Measurements from ENCODE around the gene PITPNM3. TPM values are rescaled to one million over a fixed set of nuclear protein-coding genes. Genes with fewer than 3 reads are reported as not detected.

The PITPNM3 gene
- total RNA-seq, 1 donor from 2014 or later, result 15.2 TPM

DNA sequence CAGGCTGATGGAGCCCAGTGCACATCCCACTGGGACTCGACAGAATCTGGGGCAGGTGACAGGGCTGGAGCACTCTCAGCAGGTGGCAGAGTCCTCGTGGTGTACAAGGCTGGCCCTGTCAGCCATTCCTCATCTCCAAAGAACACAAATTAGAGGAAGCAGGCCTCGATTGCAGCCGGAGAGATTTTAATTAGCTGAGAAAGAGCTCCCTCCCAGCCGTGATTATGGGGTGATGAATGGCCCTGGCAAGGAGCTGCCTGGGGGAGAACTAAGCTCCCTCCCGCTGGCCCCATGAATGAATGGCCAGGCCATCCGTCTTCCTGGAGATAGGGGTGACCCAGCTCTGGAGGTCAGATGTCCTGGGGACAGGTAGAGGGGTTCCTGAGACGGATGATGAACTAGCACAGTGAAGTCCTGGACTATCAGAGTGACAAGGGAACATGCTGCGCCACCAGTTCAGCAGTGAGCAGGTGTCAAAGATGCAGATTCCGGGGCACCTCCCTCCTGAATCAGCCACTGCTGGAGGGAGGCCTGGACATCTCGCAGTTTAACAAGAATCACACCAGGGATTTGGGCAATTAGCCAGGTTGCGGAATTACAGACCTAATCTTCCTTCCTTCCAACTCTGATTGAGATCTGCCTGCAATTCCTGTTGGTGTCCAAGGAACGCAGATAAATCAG, 76.6 kb downstream of the PITPNM3 start:
- no peak for DNase-seq (ENCODE audit: low spot score)

DNA sequence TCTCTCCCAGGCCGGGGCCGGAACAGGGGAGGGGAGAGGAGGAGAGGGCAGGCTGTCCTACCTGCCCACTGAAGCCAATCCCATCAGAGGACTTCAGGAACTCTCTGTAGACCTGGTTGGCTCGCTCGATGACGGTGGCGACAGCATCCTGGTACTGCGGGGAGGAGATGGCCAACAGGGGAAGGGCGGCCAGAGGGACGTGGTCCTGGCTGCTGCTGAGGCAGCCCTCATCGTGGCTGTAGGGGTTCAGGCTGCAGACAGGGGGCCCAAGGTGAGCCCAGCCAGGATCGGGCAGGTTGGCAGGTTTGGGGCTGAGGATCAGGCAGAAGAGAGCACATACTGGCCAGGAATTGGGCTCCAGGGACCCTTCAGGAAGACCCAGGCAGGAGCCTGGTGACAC, 77.9 kb downstream of the PITPNM3 start:
- DNase-seq (ENCODE audit: low spot score), result no peak

DNA sequence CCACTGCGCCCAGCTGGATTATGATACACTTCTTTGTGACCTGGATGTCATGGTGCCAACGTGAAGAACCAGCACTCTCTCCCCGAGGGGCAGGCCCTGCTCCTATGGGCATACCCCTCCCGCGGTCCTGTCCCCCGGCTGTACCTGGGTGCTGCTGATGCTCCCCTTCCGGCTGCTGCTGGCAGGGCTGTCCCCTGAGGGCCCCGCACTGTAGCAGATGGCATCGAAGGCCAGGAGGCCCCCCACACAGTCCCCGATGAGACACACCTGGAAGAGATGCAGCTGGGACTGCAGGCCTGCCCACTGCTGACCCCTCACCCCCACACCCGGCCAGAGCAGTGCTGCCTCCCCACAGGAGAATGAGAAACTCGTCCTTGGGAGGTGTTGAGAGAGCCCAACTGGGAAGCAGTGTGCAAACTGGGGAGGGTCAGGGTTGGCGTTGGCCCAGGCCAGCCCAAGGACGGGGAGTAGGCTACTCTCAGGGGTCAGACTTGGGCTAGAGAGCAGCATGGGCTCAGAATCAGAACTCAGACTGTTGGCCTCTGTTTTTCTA, 78.4 kb downstream of the PITPNM3 start:
- no peak for DNase-seq (ENCODE audit: low spot score)

DNA sequence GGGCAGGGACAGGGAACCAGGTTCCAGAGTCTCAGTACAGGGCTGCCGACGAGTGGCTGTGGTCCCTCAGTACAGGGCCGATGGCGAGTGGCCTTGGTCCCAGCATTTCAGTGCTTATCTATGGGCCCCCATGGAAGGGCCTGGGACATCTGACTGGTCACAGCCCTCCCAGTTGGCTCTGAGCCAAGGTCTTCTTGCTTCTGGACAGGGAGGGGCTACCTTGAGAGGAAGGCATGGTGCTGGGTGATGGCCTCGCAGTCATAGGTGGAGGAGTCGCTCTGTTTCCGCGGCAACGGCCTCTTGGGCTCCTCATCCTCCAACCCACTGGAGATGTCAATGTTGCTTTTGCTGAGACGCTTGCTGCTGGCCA, 79.6 kb downstream of the PITPNM3 start:
- DNase-seq (ENCODE audit: low spot score), result no peak

DNA sequence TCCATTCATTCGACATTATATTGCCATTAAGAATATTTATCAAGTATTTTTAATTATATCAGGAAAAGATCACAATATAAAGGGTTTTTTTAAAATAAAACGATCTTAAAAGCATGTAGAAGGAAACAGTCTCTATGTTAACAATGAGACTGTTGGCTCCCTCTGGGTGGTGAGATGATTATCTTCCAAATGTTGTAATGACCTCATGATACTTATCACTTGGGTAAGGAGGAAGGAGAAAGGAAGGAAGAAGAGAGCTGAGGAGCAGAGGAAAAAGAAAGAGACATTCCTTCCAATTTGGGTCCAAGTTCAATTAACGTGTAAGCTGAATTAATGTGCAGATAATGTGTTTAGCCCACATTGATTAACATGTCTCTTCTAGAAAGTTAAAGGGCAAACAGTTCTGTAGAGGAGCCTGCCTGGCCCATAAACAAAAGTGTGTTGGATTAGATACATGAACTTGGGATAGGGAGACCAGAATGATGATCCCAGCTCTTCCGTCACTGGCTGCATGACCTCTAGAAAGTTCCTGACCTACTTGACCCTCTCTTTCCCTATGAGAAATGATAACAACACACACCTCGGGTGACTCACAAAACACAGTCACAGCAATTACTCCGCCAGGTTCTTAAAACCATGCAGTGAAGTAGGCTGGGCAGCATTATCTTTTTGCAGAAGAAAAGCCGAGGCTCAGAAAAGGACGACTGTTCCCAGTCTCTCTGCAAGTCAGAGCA, 80.1 kb downstream of the PITPNM3 start:
- no peak for DNase-seq (ENCODE audit: low spot score)

DNA sequence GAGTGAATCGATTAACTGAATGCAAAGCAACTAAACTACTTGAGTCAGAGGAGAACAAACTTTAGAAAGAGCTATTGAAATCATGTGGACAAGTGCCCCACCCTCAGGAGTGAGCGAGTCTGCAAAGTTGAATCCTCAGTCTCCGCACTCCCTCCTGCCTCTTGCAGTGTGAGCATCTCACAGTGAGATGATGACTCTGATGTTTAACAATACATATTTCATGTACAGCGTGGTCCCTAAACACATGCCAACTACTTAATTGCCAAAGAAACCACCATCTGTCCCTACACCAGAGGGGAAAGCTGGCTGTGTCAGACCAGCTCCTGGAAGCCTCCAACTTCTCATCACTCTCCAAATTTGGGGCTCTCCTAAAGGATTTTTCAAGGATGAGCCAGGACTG, 80.9 kb downstream of the PITPNM3 start:
- DNase-seq (ENCODE audit: low spot score), result no peak

DNA sequence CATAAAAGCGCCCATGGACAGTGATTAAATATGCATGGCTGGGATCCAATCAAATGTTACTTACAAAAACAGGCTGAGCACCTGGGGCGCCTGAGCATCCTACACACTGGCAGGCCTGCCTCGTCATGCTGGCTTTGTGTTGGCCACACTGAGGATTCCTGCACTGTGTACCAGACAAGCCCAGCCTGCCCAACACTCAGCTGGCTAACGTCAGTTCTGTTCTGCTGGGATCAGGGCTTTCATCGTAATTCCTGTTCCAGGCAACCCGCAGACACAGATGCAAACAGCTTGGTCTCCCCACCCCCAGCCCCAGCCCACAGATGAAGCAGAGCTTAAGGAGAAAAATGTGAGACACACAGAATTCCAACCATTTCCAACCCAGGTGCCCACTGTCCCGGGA, 81.4 kb downstream of the PITPNM3 start:
- peak; percentile 28 for DNase-seq (ENCODE audit: low spot score)

DNA sequence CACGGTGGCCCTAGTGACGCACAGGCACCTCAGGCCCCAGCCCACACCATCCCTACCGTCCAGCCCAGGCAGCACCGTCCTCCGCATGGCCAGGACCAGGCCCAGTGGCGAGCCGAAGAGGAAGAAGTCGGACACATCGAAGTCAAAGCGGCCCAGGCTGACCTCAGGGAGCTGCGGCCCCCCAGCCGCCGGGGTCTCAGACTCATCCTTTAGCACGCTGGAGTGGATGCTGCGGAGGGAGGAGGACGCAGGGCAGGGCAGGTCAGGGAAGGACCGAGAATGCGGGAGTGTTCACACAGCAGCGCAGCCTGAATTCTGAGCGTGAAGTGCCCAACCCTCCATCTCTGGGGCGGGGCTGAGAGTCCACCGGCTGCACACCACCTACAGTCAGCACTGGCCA, 82.0 kb downstream of the PITPNM3 start:
- no peak for DNase-seq (ENCODE audit: low spot score)

DNA sequence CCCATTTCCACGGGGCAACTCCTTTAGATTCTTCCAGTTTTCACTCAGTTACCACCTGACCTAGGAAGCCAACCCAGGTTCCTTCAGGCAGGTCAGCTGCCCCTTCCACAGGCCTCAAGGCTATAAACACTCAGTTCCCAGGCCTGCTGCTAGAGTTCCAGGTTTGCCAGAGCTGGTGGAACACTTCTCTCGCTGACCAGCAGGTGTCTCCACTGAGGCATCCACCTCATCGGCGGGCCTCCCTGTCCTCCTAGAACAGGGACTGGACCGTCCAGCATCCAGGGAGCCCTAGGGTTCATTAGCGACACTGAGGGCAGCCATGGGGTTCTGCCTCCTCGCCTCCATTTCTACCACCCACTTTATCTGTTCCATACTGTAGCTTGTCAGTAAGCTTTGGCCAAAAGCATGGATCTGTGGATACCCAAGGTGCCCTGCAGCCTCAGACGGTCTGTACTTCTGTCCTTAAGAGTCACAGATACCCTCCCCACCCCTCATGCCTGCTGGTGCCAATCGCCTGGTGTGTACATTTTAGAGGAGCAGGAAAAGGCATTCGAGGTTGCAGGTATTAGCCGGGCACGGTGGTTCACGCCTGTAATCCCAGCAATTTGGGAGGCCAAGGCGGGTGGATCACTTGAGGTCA, 83.1 kb downstream of the PITPNM3 start:
- peak; percentile 83 for DNase-seq (ENCODE audit: low spot score)

DNA sequence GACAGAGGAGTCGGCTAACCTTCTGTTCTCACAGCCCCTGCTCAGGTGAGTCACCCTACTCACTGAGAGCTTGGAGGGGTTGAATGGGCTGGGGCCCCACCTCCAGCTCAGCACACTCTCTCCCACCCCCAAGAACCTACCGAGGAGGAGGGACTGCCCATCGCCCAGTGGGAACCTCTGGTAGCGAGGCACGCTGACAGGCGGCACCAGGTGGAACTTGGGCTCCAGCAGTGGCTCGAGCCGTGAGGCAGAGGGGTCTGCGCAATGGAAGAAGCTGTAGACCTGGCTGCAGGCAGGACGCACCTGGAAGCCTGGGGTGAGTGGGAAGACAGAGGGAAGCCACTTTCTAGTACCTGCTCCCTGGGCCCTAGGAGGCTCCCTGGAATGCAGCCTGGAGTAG, 83.8 kb downstream of the PITPNM3 start:
- no peak for DNase-seq (ENCODE audit: low spot score)

DNA sequence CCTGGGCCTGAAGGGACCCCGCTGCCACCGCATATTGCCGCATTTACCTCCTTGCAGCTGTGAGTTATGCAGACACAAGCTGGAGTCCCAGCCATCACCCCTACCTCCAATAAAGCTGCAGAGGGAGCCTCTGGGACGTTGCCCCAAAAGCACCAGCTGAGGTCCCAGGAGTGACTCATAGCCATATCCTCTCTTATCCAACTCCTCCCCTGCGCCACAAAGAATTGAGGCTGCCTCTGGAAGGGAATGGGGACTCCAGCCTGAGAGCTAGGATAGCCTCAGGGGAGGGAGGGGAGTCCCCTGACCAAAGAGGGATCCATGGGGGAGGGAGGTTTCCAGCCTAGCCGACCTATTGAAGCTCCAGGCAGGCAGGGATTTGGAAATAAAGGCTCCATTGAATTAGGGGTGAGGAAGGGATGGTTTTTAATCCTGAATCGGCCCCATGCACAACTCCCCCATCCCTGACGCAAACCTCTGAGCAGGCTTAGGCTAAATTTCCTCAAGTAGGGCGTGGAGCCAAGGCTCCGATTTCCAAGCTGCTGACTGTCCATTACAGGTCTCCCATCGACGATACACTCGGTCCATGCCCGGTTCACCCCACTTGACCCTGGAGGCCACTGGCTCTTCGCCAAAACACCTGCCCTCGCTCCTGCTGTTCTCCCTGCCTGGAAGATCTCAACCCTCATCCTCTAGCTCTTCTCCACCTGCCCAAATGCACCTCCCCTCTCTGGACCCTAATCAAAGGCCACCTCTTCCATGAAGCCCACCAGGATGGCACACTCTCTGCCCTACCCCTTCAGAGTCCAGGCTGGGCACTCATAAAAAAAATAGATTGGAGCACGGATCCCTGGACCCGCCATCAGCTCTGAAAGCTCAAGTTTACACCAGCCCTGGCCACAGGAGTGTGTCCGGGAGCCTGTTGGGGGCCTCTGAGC, 84.6 kb downstream of the PITPNM3 start:
- no peak for DNase-seq (ENCODE audit: low spot score)

DNA sequence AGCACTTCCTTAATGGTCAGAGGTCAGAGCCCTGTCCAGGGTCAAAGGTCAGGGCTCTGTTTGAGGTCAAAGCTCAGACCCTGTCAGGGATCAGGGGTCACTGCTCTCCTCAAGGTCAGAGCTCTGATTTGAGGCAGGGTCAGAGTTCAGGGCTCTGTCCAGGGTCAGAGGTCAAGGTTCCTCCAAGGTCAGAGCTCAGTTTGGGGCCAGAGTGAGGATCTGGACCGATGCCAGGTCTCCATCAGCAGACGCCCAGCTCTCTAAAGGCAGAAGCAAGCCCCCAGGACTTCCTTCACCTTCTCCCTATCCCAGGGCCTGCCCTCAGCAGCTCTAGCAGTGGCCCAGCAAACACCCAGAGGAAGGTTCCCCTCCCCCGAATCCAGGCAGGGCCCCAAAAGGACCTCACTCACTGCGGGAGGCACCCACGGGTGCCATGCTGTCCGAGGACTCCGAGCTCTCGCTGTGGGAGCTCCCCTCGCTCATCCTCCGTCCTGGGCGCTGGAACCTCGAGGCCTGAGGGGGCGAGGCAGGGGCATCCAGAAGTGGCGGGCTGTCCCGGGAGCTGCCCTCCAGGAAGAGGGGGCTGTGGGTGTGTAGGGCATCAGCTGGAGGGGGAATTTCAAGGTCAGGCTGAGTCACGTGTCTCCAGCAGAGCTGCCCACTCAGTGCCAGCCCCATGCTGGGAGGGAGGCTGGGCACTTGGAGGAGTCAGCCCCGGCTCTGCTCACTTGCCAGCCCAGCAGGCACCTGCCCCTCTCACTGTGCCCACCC, 85.4 kb downstream of the PITPNM3 start:
- DNase-seq (ENCODE audit: low spot score), result no peak

DNA sequence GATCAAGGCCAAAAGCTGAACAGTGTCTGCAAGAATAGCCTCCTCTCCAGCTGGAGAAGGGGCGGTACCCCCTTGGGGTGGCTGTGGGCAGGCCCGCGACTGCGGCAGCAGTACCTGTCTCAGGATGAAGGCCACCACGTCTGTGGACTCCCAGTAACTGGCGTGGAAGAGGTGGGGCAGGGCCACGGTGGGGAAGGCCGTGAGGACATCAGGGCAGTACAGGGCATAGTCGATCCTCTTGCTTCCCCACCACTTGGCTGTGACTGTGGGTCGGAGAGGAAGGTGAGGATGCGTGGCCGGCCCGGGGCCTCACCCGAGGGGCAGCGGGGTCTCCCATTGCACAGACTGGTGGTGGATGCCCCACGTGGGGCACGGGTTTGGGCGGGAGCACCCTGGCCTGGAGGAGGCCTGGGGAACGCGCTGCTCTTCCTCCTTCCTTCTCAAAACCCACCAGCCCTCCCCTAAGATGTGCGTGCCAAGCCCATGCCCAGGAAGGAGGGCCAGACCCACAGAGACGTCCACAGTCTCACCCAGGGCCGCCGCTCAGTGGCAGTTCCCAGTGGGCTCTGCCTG, 86.1 kb downstream of the PITPNM3 start:
- no peak for DNase-seq (ENCODE audit: low spot score)

DNA sequence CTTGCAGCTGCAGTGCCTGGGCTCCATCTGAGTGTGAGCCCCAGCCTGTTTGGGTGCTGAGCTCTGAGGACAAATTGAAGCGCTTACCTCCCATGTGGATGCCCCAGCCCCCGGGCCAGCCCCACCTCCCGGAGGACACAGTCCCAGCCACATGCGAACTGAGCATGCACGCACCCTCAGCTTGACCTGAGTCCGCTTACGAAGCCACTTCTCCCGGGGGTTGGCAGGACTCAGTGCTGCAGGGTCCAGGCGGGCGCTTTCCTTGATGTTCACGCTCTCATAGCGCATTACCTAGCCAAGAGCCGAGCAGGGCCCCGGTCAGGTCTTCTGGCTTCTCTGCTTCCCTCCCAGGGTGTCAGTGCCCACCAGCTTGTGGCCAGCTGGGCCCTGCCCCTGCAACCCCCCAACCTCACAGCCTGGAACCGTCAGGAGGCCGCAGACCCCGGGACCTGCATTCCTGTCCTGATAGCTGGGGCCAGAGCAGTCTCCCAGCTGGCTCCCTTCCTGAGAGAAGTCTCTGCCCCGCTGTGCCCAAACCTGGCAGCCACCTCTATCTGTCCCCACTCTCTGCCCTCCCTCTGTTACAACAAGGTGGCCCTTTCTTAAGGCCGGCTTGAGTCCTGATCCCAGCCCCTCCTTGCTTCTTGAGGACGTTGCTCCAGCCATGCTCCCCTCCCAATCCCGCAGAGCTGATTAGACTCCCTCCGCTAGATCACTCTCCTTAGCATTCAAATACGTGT, 88.1 kb downstream of the PITPNM3 start:
- DNase-seq (ENCODE audit: low spot score), result no peak

DNA sequence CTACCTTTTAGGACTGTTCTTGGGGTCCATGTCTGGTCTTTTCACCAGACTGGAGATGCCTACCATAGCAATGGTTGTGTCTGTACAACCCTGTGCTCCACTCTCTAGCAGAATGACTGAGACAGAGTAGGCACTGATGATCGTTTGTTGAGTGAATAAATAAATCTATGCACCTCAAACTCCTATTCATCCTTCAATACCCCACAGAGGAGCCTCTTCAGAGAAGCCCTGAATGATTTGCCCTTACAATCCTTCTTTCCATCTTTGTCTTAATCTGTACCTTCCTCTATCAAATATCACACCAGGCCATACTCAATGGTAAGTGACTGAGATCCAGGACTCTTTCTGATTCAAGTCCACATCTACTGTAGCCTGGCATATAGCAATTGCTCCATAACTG, 88.8 kb downstream of the PITPNM3 start:
- DNase-seq (ENCODE audit: low spot score), result no peak

DNA sequence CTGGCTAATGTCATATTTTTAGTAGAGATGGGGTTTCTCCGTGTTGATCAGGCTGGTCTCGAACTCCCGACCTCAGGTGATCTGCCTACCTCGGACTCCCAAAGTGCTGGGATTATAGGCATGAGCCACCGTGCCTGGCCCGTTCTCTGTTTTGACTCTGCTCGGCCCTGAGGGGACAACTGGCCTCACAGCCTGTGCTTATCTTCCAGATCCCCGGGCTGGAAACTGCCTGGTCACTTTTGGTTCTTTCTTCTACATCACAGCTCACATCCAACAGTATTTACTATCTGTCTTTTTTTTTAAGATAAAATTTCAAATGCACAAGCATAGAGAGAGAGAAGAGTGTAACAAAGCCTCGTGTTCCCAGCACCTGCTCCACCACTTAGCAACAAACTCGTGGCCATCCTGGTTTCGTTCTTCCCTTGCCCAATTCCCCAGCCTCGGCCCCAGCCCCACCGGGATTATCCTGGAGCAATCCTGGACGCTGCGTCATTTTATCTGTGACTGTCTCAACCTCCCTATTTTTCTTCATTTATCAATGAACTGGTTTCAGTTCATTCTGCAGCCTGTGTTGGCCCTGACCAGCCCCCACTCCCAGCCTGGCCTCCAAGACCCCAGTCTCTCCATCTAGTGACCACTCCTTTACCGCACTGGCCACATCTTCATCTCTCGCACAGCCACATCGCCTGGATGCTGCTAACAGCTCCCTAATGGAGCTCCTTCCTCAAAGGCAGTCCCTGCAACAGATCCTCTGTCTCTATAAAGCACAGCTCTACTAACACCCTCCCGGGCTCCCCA, 91.0 kb downstream of the PITPNM3 start:
- DNase-seq (ENCODE audit: low spot score), result no peak

DNA sequence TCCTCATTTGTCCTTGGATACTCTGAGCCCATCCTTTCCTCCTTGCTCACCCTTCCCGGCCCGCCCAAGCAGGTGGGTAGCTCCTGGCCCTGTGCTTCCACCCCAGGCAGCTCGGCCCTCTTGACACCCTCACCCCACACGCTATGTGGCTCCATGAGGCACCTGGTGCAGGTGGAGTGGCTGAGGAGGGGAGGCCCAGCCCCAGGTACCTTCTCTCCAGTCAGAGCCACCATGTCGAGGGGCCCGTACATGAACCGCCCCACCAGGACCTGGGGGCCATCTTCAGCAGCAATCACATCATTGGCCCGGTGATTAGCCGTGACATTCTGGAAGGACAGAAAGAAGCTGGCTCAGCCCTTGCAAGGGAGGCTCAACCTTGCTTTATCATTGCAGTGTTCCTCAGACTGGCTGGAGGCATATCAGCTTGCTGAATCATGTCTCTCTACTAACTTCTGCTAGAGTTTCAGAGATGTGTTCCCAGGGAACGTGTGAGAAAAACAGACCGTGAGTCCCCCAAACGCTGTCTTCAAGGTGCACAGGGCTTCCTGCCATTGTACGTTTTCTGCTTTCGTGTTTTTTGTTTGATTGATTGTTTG, 91.8 kb downstream of the PITPNM3 start:
- DNase-seq (ENCODE audit: low spot score), result no peak

DNA sequence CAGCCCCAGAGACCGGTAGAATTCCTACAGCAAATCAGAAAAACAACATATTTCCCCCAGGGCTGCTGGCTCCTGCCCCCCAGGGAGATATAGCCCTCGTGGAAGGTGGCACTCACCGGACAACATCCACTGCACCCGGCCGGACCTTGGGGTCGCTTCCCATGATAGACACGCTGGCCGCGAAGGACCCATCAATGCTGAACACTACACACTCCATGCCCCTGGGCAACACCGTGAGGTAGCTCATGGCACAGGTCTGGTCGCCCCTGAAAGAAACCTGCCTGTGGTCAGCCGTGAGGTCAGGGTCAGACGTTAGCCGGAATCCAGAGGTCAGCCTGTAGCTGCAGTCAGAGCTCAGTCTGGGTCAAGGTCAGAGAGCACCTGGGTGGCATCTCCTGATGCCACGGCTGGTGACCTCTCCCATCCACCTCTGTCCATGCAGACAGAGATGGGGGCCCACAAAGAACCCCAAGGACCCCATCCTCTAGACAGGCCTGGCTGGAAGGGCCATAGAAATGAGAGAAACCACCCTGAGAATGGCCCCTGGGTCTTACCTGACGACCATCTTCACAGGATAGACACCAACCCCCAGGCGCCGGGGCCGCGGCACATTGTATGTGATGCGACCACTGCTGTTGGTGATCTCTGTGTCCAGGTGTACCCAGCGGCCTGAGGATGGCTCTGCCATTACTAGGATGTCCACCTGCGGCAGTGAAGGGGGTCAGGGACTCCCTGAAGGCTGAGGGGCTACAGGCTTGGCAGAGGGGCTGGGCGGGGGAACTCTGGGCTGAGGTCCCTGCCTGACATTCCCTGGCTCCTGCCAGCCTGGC, 92.5 kb downstream of the PITPNM3 start:
- DNase-seq (ENCODE audit: low spot score), result no peak

All from mucosa of gallbladder (tissue), 1 donor.